SU-DHL-6 (cell line): ENCODE results near the gene FOXK1.

Experiments used
- H2AFZ ChIP-seq: fragments of 200-600 bp; sonication (generic); 2 replicates; pipeline ENCODE4 v1.6.1; 2014; ENCODE audit warnings: low read depth, mild to moderate bottlenecking, moderate library complexity, mixed read lengths, antibody characterized with exemption, low read length; ENCODE audit not compliant: severe bottlenecking
- H3F3A ChIP-seq: fragments of 200-600 bp; shearing (Covaris generic); 2 replicates; pipeline ENCODE4 v1.6.0; 2016; ENCODE audit warnings: antibody characterized with exemption, mild to moderate bottlenecking; ENCODE audit not compliant: insufficient read depth
- H3K27ac ChIP-seq: fragments of 200-600 bp; sonication (generic); 2 replicates; pipeline ENCODE4 v1.5.1; 2016; ENCODE audit warnings: low read depth, mild to moderate bottlenecking, low read length, moderate library complexity, mixed read lengths
- H3K27me3 ChIP-seq: fragments of 200-600 bp; sonication (generic), shearing (Covaris generic); 2 replicates; pipeline ENCODE4 v1.6.0; 2014; ENCODE audit warnings: mild to moderate bottlenecking, low read length
- H3K36me3 ChIP-seq: fragments of 200-600 bp; sonication (generic); 2 replicates; pipeline ENCODE4 v1.6.1; 2014; ENCODE audit warnings: mild to moderate bottlenecking, low read length, mixed read lengths
- H3K4me2 ChIP-seq: fragments of 300-600, 200-600 bp; shearing (Covaris generic), sonication (generic); 2 replicates; pipeline ENCODE4 v1.6.0; 2014; ENCODE audit warnings: low read length, low read depth, mild to moderate bottlenecking; ENCODE audit not compliant: poor library complexity, severe bottlenecking
- H3K4me3 ChIP-seq: fragments of 200-600 bp; sonication (generic); 2 replicates; pipeline ENCODE4 v1.5.1; 2014; ENCODE audit warnings: antibody characterized with exemption, low read length, mild to moderate bottlenecking, mixed read lengths; ENCODE audit not compliant: insufficient read depth, poor library complexity, severe bottlenecking
- H3K79me2 ChIP-seq: fragments of 200-600 bp; sonication (generic); 2 replicates; pipeline ENCODE4 v1.6.1; 2014; ENCODE audit warnings: mild to moderate bottlenecking, low read length, moderate library complexity; ENCODE audit not compliant: insufficient read depth
- H3K9ac ChIP-seq: fragments of 200-600 bp; sonication (generic); 2 replicates; pipeline ENCODE4 v1.7.0; 2014; ENCODE audit warnings: mild to moderate bottlenecking, low read length
- H3K9me2 ChIP-seq: fragments of 200-600 bp; sonication (generic); replicated peaks from 2 replicates; pipeline ENCODE4 v1.6.1; 2014; ENCODE audit warnings: low read length; ENCODE audit not compliant: insufficient read depth
- H3K9me3 ChIP-seq: fragments of 200-600 bp; sonication (generic); 2 replicates; pipeline ENCODE4 v1.6.1; 2014; ENCODE audit warnings: low read length, mixed read lengths; ENCODE audit not compliant: insufficient read depth
- H4K20me1 ChIP-seq: fragments of 200-600 bp; sonication (generic); 2 replicates; pipeline ENCODE4 v1.6.1; 2014; ENCODE audit warnings: low read depth, mild to moderate bottlenecking, antibody characterized with exemption, low read length, moderate library complexity, mixed read lengths
- CTCF ChIP-seq: fragments of 200-600 bp; sonication (generic); IDR thresholded peaks from one replicate; pipeline ENCODE4 v1.5.1; 2017; ENCODE audit warnings: antibody characterized with exemption, mild to moderate bottlenecking, low read length, moderate library complexity; ENCODE audit not compliant: insufficient read depth, poor library complexity, severe bottlenecking
- EZH2phosphoT487 ChIP-seq: fragments of 200-600 bp; sonication (generic), shearing (Covaris generic); conservative IDR thresholded peaks from 2 replicates; pipeline ENCODE4 v1.6.1; 2018; ENCODE audit warnings: mild to moderate bottlenecking, antibody characterized with exemption, low read length, moderate library complexity, mixed read lengths

Gene FOXK1

GRCh38 chr7:4775250-4775847, 93.3 kb downstream of the FOXK1 start, which contains the start of gene AP5Z1:
Gene AP5Z1, plus strand, starts transcription at chr7:4775623. Its CDS starts 93 bp downstream, at chr7:4775716.
- Histone ChIP-seq H3K4me2 (peak within 1 kb of the TSS; percentile 96), H3K9me3 (no peaks in the 10 kb centered on the region), H3K27me3 (no peaks in the 10 kb centered on the region), H4K20me1 (peaks cover 3% of the 10 kb centered on the region; the same call in 1 of the 2 replicates), H2AFZ (peak within 1 kb of the TSS; percentile 77), H3K4me3 (peak within 1 kb of the TSS; percentile 97), H3K9me2 (no peaks in the 10 kb centered on the region), H3K79me2 (peaks cover 38% of the 10 kb centered on the region), H3K36me3 (no peaks in the 10 kb centered on the region), H3K9ac (peak within 1 kb of the TSS; percentile 90), H3K27ac (peak within 1 kb of the TSS; percentile 67), H3F3A (0 out of 2 replicates have a peak, but pooled peaks cover 7% of the 10 kb centered on the region)
- no peak for TF ChIP-seq CTCF

GRCh38 chr7:4775848-4776623, 93.9 kb downstream of the FOXK1 start:
- Histone ChIP-seq H3K36me3 (no peaks in the 10 kb centered on the region), H3K9ac (peak overlapping the region; percentile 90), H4K20me1 (peaks cover 3% of the 10 kb centered on the region; the same call in 1 of the 2 replicates), H3K9me3 (no peaks in the 10 kb centered on the region), H3K9me2 (no peaks in the 10 kb centered on the region), H3K27me3 (no peaks in the 10 kb centered on the region), H2AFZ (peak overlapping the region; percentile 77), H3K4me2 (peak overlapping the region; percentile 96), H3K4me3 (peak overlapping the region; percentile 97), H3F3A (0 out of 2 replicates have a peak, but pooled peaks cover 7% of the 10 kb centered on the region), H3K79me2 (peaks cover 38% of the 10 kb centered on the region), H3K27ac (peak overlapping the region; percentile 23; the same call in 1 of the 2 replicates)
- TF ChIP-seq CTCF = no peak
- no peak for TF ChIP-seq EZH2phosphoT487

GRCh38 chr7:4779118-4779517, 97.0 kb downstream of the FOXK1 start:
- no peaks in the 10 kb centered on the region for H3K9me3 ChIP-seq
- peaks cover 3% of the 10 kb centered on the region; the same call in 1 of the 2 replicates for H4K20me1 ChIP-seq
- no peak for TF ChIP-seq EZH2phosphoT487
- TF ChIP-seq CTCF = no peak

More at GRCh38 chr7:4779118-4779517, 97.0 kb downstream of the FOXK1 start:
- no peaks in the 10 kb centered on the region for H3K9me2 ChIP-seq
- no peak overlapping the region for H3K27ac ChIP-seq
- H3K4me3 ChIP-seq = no peak overlapping the region
- H3K36me3 ChIP-seq = no peaks in the 10 kb centered on the region
- peaks cover 38% of the 10 kb centered on the region for H3K79me2 ChIP-seq
- no peaks in the 10 kb centered on the region for H3K27me3 ChIP-seq
- H2AFZ ChIP-seq = no peak overlapping the region
- no peak overlapping the region for H3K9ac ChIP-seq
- no peaks in the 10 kb centered on the region for H3F3A ChIP-seq
- no peak overlapping the region for H3K4me2 ChIP-seq
